ENCODE results near the gene CCT7. TPM values are rescaled to one million over a fixed set of nuclear protein-coding genes. Genes with fewer than 3 reads are reported as not detected.

The CCT7 gene
- polyA plus RNA-seq, 2 of the 4 experiments (the other 2 are of a cell fraction), result 685 to 850 TPM

DNA sequence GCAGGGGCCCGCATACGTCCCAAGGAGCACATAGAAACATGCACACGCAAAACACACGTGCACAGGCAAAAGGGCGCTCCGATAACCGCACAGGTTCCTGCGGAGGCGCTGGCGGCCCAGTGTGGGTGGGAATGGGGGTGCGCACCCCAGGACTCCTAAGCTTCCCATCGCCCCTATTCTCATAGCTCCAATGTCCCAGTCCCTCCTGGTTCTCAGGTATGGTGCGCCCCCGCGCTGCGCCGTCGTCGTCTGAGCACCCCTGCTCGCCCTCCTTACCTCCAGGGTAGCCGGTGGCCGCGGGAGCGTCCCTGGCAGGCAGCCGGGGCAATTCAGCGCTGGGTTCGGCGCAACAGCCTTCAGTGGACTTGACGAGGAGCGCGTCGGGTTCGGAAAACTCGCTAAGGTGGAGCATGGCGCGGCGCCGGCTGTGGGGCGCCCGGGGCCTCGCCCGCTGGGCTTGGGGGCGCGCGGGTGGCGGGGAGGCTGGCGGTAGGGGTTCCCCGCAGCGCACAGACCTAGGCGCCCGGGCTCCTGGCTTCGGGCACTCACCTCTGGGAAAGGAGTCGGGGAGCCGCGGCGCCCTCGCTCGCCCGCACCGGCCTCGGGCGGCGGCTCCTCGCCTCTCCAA is 58.9 kb downstream of the CCT7 start:
- ATAC-seq (peak; percentile 11 to 32; a peak in 3 of 6 replicates), DNase-seq (ENCODE audit: low read depth in 1 of 2, low spot score in 1 of 2) (peak; percentile 38 to 43), FAIRE-seq (no peak)
- H3K9me3 ChIP-seq, result peaks cover 5% of the 10 kb centered on the region; the same call in 2 of the 3 replicates
- POLR2A ChIA-PET, result interaction anchor here (1.1 to 1.4 kb wide), 2 partner anchors 59 to 93 kb away, joined by 5 read pairs; partner anchors contain the start of genes ALMS1, CCT7 and PRADC1
- TF ChIP-seq HOXA7 (CRISPR knock-in tag; IDR thresholded peaks at IDR 0.05) (no peak), NPAS2 (CRISPR knock-in tag; IDR thresholded peaks at IDR 0.05; ENCODE audit: borderline replicate concordance) (no peak), TP53 (CRISPR knock-in tag; IDR thresholded peaks at IDR 0.05) (no peak), ESRRA (IDR thresholded peaks at IDR 0.05; ENCODE audit: borderline replicate concordance, low read length) (no peak), PHF8 (IDR thresholded peaks at IDR 0.05; ENCODE audit: borderline replicate concordance, low read depth) (no peak), MAFK (IDR thresholded peaks at IDR 0.05; ENCODE audit: partially characterized antibody) (no peak), HOXB5 (CRISPR knock-in tag; IDR thresholded peaks at IDR 0.05) (no peak)
- TF ChIP-seq, protein P1, sequence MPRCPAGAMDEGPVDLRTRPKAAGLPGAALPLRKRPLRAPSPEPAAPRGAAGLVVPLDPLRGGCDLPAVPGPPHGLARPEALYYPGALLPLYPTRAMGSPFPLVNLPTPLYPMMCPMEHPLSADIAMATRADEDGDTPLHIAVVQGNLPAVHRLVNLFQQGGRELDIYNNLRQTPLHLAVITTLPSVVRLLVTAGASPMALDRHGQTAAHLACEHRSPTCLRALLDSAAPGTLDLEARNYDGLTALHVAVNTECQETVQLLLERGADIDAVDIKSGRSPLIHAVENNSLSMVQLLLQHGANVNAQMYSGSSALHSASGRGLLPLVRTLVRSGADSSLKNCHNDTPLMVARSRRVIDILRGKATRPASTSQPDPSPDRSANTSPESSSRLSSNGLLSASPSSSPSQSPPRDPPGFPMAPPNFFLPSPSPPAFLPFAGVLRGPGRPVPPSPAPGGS (IDR thresholded peaks at IDR 0.05), result no peak
- TF ChIP-seq, protein P2, sequence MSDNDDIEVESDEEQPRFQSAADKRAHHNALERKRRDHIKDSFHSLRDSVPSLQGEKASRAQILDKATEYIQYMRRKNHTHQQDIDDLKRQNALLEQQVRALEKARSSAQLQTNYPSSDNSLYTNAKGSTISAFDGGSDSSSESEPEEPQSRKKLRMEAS (IDR thresholded peaks at IDR 0.05), result peak; percentile 30; the same call in 1 of the 2 replicates
- WGBS (ENCODE audit: missing lambda C conversion rate), result 7% methylated on average over 42 of the region's 64 CpGs
- H3K4me1 ChIP-seq, result peaks cover 18% of the 10 kb centered on the region; the same call in 2 of the 3 replicates
- H3K4me3 ChIP-seq, result peak overlapping the region; percentile 58
- H3K27ac ChIP-seq, result peak overlapping the region in 1 of 2 experiments; percentile 14; a peak in 1 of 6 replicates
- CTCF ChIA-PET, result interaction anchor here (0.8 to 8.9 kb wide), 10 partner anchors 14 to 116 kb away, joined by 3 to 107 read pairs (median 6); partner anchors contain the start of genes CCT7 and PRADC1
- H3K4me2 ChIP-seq, result peak overlapping the region; percentile 95

DNA sequence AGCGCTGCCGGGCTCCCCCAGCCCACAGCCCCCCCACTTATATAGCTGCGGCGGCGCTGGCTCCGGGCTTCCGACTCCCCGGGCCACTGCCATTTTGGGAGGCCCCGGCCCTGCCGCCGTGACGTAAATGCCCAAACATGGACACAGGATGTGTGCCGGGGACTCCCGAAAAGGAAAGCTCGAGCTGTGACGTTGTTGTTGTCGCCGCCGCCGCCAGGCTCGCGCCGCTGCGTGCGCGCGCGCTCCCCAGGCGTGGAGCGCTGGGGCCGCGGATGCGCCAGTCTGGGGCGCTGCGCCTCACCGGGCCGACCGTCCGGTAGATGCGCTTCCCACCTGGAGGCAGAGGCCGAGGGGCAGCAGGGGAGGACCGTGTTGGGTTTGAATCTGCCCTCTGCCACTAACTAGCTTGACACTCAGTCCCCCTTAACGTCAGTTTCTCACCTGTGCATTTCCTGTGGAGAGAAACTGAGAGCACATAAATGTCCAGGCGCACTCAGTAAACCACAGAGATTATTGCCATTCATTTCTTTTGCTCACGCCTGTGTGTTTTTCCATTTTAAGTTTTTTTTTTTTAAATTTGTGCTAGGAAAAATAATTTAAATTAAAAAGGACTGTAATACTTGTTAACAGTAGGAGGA is 59.5 kb downstream of the CCT7 start, which contains the start of gene EGR4:
TSS of gene EGR4 (minus strand) at position 15 of the 638 bp plus-strand sequence. CDS start 231 bp downstream, outside the sequence.
- ChIA-PET POLR2A (interaction anchor here (0.5 to 1.4 kb wide), 3 partner anchors 60 to 92 kb away, joined by 3 to 5 read pairs (median 5); partner anchors contain the start of genes ALMS1, CCT7 and PRADC1), CTCF (interaction anchor here (0.8 to 8.9 kb wide), 8 partner anchors 15 to 116 kb away, joined by 3 to 107 read pairs (median 6); no protein-coding TSS in a partner anchor)
- no peak for FAIRE-seq
- no peak for TF ChIP-seq HOXA7 (CRISPR knock-in tag; IDR thresholded peaks at IDR 0.05)
- no peak for TF ChIP-seq JUNB (IDR thresholded peaks at IDR 0.05)
- TF ChIP-seq, protein P3, sequence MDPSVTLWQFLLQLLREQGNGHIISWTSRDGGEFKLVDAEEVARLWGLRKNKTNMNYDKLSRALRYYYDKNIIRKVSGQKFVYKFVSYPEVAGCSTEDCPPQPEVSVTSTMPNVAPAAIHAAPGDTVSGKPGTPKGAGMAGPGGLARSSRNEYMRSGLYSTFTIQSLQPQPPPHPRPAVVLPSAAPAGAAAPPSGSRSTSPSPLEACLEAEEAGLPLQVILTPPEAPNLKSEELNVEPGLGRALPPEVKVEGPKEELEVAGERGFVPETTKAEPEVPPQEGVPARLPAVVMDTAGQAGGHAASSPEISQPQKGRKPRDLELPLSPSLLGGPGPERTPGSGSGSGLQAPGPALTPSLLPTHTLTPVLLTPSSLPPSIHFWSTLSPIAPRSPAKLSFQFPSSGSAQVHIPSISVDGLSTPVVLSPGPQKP (IDR thresholded peaks at IDR 0.05; ENCODE audit: low read depth, low read length), result 0 out of 2 replicates have a peak, but pooled peaks have one; percentile 11
- TF ChIP-seq, protein P4, sequence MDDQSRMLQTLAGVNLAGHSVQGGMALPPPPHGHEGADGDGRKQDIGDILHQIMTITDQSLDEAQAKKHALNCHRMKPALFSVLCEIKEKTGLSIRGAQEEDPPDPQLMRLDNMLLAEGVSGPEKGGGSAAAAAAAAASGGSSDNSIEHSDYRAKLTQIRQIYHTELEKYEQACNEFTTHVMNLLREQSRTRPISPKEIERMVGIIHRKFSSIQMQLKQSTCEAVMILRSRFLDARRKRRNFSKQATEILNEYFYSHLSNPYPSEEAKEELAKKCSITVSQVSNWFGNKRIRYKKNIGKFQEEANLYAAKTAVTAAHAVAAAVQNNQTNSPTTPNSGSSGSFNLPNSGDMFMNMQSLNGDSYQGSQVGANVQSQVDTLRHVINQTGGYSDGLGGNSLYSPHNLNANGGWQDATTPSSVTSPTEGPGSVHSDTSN (IDR thresholded peaks at IDR 0.05), result no peak; the same call in 1 of the 2 replicates
- TF ChIP-seq RFX5 (IDR thresholded peaks at IDR 0.05), result 0 out of 2 replicates have a peak, but pooled peaks have one; percentile 29
- no peak; a peak in 1 of 5 replicates for TF ChIP-seq JUN (IDR thresholded peaks at IDR 0.05)
- TF ChIP-seq ZFP36 (IDR thresholded peaks at IDR 0.05; ENCODE audit: borderline replicate concordance, partially characterized antibody), result peak; percentile 43
- peak; percentile 89 to 93 for DNase-seq (ENCODE audit: low read depth in 1 of 2, low spot score in 1 of 2)
- Histone ChIP-seq H3K4me2 (peak within 1 kb of the TSS; percentile 95), H3K9me3 (peaks cover 5% of the 10 kb centered on the region; the same call in 2 of the 3 replicates), H3K4me1 (peaks cover 18% of the 10 kb centered on the region; the same call in 2 of the 3 replicates), H3K27ac (peak within 1 kb of the TSS in 1 of 2 experiments; percentile 14; a peak in 1 of 6 replicates), H3K4me3 (peak within 1 kb of the TSS; percentile 58)
- 3% methylated on average over 11 of the region's 45 CpGs for WGBS (ENCODE audit: missing lambda C conversion rate)
- ATAC-seq, result peak; percentile 49 to 76
